SK-N-SH (cell line): ENCODE data around the gene EHD1.

Source experiments
- CTCF ChIP-seq: fragments of 200-600 bp; sonication (generic); IDR thresholded peaks from 2 replicates; pipeline ENCODE4 v1.6.1; 2017; ENCODE audit warnings: antibody characterized with exemption, mild to moderate bottlenecking, moderate library complexity
- ELF1 ChIP-seq: IDR thresholded peaks from 2 replicates; pipeline ENCODE4 v1.4.0; 2012
- EP300 ChIP-seq, 2 experiments: IDR thresholded peaks; 2 replicates each; pipeline versions ENCODE4 v1.4.0 to v1.6.1; 2012; ENCODE audit warnings: borderline replicate concordance in 1 of 2, low read depth in 1 of 2, low read length in 1 of 2
- PBX3 ChIP-seq: IDR thresholded peaks from 2 replicates; pipeline ENCODE4; 2012
- RFX5 ChIP-seq: IDR thresholded peaks from 2 replicates; pipeline ENCODE4 v1.6.1; 2012; ENCODE audit warnings: mild to moderate bottlenecking, improper control_type of control experiment, low read length
- TCF12 ChIP-seq: IDR thresholded peaks from 2 replicates; pipeline ENCODE4 v1.4.0; 2012

- no peak for TF ChIP-seq RFX5
- TF ChIP-seq CTCF = no peak
- no peak for TF ChIP-seq PBX3
- no peak for TF ChIP-seq ELF1
- TF ChIP-seq EP300 (IDR thresholded peaks at IDR 0.05; ENCODE audit: borderline replicate concordance in 1 of 2, low read depth in 1 of 2, low read length in 1 of 2) = no peak
- no peak for TF ChIP-seq TCF12
These were observed 14.9 kb downstream of the EHD1 start for GRCh38 chr11:64863391-64864060.
